DND-41 (cell line): ENCODE measurements around the gene HADH.

Experiments used
- CTCF ChIP-seq: IDR thresholded peaks from 2 replicates; pipeline ENCODE4 v1.5.1; 2012; ENCODE audit warnings: borderline replicate concordance, low read length, moderate library complexity, mild to moderate bottlenecking; ENCODE audit not compliant: poor library complexity, severe bottlenecking; ENCODE audit errors: extremely low read depth
- EZH2 ChIP-seq: IDR thresholded peaks from 3 replicates; pipeline ENCODE4 v1.6.1; 2012; ENCODE audit warnings: borderline replicate concordance, low read depth, mild to moderate bottlenecking, moderate library complexity, low read length, inconsistent platforms; ENCODE audit not compliant: severe bottlenecking

- TF ChIP-seq CTCF (no peak), EZH2 (no peak)
These were observed 15.0 kb downstream of the HADH start for GRCh38 chr4:108004646-108005045.
